ENCODE data around the gene ENO4.

The ENO4 gene

DNA sequence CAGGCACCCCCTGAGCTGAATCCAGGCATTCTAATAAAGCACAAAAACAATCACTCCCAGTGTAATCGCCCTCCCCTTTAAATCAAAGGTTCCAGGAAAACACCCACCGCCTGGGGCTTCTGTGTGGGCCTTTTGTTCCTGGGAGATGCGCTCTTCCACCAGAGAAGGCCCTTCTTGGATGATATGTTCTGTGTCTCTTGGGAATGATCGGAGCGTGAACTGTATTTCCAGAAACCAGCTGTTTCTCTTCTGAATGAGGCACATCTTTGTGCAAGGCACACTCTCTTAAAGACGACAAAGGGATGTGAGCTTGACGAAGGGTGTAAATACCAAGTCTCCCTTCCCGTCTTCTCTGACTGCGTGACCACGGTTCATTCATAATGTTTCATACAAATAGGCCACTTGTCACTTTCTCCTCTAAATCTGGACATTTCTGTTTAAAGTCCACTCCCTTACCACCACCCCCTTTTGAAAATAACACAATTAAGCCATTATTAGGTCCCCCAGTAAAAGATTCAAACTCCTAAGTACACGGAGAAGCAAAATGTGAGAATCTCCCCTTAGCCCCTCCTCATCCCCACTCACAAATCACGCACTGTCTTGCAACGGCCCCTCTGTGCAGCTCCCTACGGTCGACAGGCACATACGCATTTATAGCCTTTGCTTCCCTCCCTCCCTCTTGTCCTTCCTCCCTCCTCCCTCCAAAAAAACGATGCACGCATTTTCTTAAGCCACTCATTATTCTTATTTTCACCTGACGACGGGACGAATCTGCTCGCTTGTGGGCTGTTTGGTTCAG lies 45.6 kb upstream of the ENO4 start:
- TF ChIP-seq, protein P1, sequence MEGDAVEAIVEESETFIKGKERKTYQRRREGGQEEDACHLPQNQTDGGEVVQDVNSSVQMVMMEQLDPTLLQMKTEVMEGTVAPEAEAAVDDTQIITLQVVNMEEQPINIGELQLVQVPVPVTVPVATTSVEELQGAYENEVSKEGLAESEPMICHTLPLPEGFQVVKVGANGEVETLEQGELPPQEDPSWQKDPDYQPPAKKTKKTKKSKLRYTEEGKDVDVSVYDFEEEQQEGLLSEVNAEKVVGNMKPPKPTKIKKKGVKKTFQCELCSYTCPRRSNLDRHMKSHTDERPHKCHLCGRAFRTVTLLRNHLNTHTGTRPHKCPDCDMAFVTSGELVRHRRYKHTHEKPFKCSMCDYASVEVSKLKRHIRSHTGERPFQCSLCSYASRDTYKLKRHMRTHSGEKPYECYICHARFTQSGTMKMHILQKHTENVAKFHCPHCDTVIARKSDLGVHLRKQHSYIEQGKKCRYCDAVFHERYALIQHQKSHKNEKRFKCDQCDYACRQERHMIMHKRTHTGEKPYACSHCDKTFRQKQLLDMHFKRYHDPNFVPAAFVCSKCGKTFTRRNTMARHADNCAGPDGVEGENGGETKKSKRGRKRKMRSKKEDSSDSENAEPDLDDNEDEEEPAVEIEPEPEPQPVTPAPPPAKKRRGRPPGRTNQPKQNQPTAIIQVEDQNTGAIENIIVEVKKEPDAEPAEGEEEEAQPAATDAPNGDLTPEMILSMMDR (IDR thresholded peaks at IDR 0.05; ENCODE audit: low read depth, low read length): no peak
- Histone ChIP-seq H3K9me3 (ENCODE audit: severe bottlenecking) (no peaks in the 10 kb centered on the region), H3K27ac (no peak overlapping the region), H3K27me3 (ENCODE audit: insufficient read depth, low read depth, severe bottlenecking) (no peaks in the 10 kb centered on the region), H3K36me3 (no peaks in the 10 kb centered on the region), H3K4me3 (ENCODE audit: low read depth, low read length) (no peak overlapping the region)
- DNase-seq: no peak

DNA sequence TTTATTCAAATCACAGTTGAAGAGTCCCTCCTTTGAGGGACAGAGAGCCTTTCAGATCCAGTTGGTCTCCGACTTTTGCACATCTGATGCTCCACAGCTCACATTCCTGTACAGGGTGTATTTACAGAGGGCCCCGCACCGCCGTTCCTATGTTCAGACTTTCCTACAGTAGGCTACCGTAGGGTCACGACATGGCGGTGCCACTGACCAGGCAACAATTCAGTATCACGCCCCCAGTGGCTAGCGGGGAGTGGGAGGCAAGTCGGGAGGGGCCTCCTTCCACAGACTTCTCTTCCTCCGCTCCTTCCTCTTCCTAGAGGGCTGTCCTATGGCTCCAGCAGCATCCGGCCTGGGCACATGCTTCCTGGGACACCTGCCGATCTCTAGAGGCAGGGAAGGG lies 40.6 kb upstream of the ENO4 start:
- DNase-seq: no peak
- Histone ChIP-seq H3K4me3 (ENCODE audit: low read depth, low read length) (no peak overlapping the region), H3K9me3 (ENCODE audit: severe bottlenecking) (no peaks in the 10 kb centered on the region), H3K27me3 (ENCODE audit: insufficient read depth, low read depth, severe bottlenecking) (no peaks in the 10 kb centered on the region), H3K36me3 (no peaks in the 10 kb centered on the region), H3K27ac (no peak overlapping the region)
- TF ChIP-seq, protein P1 (IDR thresholded peaks at IDR 0.05; ENCODE audit: low read depth, low read length): no peak

DNA sequence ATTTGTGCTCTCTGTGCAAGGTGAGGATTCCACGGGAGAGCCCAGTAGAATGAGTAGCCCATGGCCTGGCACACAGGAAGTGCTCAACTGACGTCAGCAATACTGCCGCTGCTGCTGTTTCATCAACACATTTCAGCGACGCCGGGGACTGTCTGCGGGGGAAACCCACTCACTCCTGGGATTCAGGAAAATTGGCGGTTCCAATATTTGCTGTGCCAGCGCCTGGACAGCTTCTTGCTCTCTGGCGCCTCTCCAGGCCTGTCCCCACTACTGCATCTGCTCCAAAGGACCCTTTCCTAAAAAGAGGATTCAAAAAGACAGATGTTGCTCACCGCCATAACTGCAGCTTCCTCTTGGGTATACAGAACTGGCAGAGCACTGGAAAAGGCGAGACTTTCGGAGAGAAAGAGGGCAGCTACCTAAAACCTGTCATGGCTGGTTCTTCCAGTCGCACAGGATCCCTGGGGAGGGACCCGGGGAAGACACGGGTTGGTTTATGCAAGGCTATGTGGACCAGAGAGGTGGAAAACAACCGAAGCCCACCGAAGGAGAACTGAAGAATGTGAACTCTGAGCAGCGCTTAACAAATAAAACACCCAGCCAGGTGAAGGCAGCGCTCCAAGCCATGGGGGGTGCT lies 39.7 kb upstream of the ENO4 start:
- H3K36me3 ChIP-seq: no peaks in the 10 kb centered on the region
- no peak overlapping the region for H3K27ac ChIP-seq
- DNase-seq: no peak
- no peaks in the 10 kb centered on the region for H3K27me3 ChIP-seq (ENCODE audit: insufficient read depth, low read depth, severe bottlenecking)
- no peaks in the 10 kb centered on the region for H3K9me3 ChIP-seq (ENCODE audit: severe bottlenecking)
- TF ChIP-seq, protein P1 (IDR thresholded peaks at IDR 0.05; ENCODE audit: low read depth, low read length): peak; percentile 50
- H3K4me3 ChIP-seq (ENCODE audit: low read depth, low read length): no peak overlapping the region

DNA sequence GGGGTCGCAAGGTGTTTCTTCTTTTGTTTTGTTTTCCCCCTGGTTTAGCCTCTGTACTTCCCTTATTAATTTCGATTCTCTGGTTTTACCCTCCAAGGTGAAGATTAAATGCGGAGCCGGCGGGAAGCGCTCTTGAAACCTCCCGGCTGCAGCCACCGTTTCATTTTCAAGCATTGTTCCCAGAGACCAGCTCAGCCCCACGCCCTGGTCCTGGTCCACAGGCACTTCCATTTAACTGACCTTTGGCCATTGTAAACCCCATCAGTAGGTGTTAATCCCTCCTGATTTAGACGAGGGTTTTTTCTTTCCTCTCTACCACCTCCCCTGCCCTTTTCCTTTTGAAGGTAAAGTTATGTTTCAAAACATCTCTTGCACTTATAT lies 39.2 kb upstream of the ENO4 start:
- Histone ChIP-seq H3K4me3 (ENCODE audit: low read depth, low read length) (no peak overlapping the region), H3K36me3 (no peaks in the 10 kb centered on the region), H3K27ac (no peak overlapping the region), H3K27me3 (ENCODE audit: insufficient read depth, low read depth, severe bottlenecking) (no peaks in the 10 kb centered on the region), H3K9me3 (ENCODE audit: severe bottlenecking) (no peaks in the 10 kb centered on the region)
- TF ChIP-seq, protein P1 (IDR thresholded peaks at IDR 0.05; ENCODE audit: low read depth, low read length): no peak
- DNase-seq: no peak

DNA sequence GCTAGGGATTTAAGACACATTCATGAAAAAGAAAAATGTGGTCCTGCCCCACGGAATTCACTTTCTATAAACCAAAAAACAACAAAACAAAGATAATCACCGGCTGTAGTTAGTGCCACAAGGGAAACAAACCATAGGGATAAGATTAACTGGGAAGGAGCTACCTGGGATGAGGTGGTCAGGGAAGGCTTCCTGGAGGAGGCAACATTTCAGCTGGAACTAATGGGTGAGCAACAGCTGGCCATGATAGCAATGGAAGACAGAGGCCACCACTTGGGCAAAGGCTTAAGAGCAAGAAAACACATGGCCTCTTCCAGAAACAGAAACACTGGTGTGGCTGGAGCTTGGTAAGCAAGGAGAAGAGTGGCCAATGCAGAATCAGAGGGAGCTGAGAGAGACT lies 38.4 kb upstream of the ENO4 start:
- Histone ChIP-seq H3K27ac (no peak overlapping the region), H3K9me3 (ENCODE audit: severe bottlenecking) (no peaks in the 10 kb centered on the region), H3K36me3 (no peaks in the 10 kb centered on the region), H3K4me3 (ENCODE audit: low read depth, low read length) (no peak overlapping the region), H3K27me3 (ENCODE audit: insufficient read depth, low read depth, severe bottlenecking) (no peaks in the 10 kb centered on the region)
- DNase-seq: no peak
- TF ChIP-seq, protein P1 (IDR thresholded peaks at IDR 0.05; ENCODE audit: low read depth, low read length): no peak
